ENCODE measurements around the gene TMEM121B. TPM values are rescaled to one million over a fixed set of nuclear protein-coding genes. Genes with fewer than 3 reads are reported as not detected.

TMEM121B gene
- total and polyA plus RNA-seq, 2 of the 13 experiments (the other 11 are each of a cell fraction or from before 2014, with no cell fraction given), result not detected

DNA sequence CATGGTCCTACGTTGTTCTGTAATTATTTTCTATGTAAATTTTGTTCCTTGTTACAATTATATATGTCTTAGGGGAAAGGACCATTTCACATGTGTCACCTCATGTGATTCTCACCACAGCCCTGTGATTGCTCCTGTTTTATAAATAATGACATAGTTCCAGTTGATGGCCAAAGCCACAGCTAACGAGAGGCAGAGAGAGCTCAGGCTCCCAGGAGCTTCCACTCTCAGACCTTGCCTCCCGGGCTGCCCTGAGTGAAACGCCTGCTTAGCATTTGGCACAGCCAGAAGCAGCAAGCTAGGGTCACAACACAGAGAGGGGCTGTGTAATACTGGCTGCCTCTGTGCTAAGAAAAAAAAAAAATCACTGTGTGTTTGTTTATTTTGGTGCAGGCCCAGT, 5.9 kb downstream of the TMEM121B start:
- in situ Hi-C loops (cut with HindIII; ENCODE audit: extremely low pct_ligation_motif_present, low pct_unique_long_range_greater_than_20kb) (no loop called here), intact Hi-C loops (cut with micrococcal nuclease; ENCODE audit: unreplicated experiment) (no loop called here)
- TF ChIP-seq MED1 (CRISPR knock-in tag; IDR thresholded peaks at IDR 0.05), result no peak
- no peak for TF ChIP-seq ZFP36 (IDR thresholded peaks at IDR 0.05; ENCODE audit: borderline replicate concordance, low read depth, low read length, partially characterized antibody)
- no peak for TF ChIP-seq ESRRA (CRISPR knock-in tag; IDR thresholded peaks at IDR 0.05; ENCODE audit: low read depth)
- no peak for TF ChIP-seq CEBPB (IDR thresholded peaks at IDR 0.05; ENCODE audit: borderline replicate concordance, low read depth, low read length)
- no peak for TF ChIP-seq POLR2AphosphoS5 (IDR thresholded peaks at IDR 0.05; ENCODE audit: low read depth, low read length)
- TF ChIP-seq, protein P1, sequence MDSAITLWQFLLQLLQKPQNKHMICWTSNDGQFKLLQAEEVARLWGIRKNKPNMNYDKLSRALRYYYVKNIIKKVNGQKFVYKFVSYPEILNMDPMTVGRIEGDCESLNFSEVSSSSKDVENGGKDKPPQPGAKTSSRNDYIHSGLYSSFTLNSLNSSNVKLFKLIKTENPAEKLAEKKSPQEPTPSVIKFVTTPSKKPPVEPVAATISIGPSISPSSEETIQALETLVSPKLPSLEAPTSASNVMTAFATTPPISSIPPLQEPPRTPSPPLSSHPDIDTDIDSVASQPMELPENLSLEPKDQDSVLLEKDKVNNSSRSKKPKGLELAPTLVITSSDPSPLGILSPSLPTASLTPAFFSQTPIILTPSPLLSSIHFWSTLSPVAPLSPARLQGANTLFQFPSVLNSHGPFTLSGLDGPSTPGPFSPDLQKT (CRISPR knock-in tag; IDR thresholded peaks at IDR 0.05; ENCODE audit: borderline replicate concordance), result no peak
- TF ChIP-seq, protein P2, sequence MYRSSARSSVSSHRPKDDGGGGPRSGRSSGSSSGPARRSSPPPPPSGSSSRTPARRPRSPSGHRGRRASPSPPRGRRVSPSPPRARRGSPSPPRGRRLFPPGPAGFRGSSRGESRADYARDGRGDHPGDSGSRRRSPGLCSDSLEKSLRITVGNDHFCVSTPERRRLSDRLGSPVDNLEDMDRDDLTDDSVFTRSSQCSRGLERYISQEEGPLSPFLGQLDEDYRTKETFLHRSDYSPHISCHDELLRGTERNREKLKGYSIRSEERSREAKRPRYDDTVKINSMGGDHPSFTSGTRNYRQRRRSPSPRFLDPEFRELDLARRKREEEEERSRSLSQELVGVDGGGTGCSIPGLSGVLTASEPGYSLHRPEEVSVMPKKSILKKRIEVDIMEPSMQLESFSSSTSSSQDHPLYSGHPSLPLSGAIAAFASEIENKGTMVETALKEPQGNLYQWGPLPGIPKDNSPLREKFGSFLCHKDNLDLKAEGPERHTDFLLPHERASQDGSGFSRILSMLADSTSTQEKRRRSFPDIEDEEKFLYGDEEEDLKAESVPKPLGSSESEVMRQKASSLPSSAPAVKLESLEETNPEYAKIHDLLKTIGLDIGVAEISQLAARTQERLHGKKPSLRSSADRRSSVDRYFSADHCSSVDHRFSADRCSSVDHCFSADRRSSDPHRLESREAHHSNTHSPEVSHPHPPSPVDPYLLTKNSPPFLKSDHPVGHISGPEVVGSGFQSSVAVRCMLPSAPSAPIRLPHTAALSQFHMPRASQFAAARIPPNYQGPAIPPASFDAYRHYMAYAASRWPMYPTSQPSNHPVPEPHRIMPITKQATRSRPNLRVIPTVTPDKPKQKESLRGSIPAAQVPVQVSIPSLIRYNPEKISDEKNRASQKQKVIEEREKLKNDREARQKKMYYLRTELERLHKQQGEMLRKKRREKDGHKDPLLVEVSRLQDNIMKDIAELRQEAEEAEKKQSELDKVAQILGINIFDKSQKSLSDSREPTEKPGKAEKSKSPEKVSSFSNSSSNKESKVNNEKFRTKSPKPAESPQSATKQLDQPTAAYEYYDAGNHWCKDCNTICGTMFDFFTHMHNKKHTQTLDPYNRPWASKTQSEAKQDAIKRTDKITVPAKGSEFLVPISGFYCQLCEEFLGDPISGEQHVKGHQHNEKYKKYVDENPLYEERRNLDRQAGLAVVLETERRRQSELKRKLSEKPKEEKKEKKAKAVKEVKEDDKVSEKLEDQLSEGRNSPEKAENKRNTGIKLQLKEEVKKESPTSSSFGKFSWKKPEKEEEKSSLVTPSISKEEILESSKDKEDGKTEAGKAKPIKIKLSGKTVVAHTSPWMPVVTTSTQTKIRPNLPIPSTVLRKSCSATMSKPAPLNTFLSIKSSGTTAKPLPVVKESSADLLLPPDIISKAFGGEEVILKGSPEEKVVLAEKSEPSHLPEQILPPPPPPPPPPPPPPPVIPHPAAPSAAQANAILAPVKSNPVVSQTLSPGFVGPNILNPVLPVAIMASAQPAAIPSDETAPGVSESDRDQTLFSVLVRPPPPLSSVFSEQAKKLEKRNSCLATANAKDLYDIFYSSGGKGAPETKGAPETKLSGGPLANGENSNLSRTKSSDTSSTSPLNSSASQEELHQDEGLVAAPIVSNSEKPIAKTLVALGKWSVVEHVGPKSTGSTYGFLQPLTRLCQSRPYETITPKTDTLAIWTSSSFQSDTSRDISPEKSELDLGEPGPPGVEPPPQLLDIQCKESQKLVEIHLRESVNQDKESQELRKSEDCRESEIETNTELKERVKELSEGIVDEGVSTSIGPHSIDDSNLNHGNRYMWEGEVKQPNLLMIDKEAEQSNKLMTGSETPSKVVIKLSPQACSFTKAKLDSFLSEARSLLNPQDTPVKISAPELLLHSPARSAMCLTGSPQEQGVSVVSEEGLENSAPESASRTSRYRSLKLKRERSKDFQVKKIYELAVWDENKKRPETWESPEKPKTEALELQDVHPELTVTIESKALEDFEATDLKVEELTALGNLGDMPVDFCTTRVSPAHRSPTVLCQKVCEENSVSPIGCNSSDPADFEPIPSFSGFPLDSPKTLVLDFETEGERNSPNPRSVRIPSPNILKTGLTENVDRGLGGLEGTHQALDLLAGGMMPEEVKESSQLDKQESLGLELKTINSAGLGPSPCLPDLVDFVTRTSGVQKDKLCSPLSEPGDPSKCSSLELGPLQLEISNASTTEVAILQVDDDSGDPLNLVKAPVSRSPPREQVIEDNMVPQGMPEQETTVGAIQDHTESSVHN (CRISPR knock-in tag; IDR thresholded peaks at IDR 0.05), result no peak
- TF ChIP-seq MBD4 (IDR thresholded peaks at IDR 0.05; ENCODE audit: borderline replicate concordance, low read length), result no peak
- TF ChIP-seq MEIS1 (CRISPR knock-in tag; IDR thresholded peaks at IDR 0.05; ENCODE audit: borderline replicate concordance), result no peak
- TF ChIP-seq ZEB1 (IDR thresholded peaks at IDR 0.05; ENCODE audit: insufficient replicate concordance, low read depth), result no peak
- TF ChIP-seq, protein P3, sequence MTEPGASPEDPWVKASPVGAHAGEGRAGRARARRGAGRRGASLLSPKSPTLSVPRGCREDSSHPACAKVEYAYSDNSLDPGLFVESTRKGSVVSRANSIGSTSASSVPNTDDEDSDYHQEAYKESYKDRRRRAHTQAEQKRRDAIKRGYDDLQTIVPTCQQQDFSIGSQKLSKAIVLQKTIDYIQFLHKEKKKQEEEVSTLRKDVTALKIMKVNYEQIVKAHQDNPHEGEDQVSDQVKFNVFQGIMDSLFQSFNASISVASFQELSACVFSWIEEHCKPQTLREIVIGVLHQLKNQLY (CRISPR knock-in tag; IDR thresholded peaks at IDR 0.05), result no peak
- TF ChIP-seq TBL1XR1 (IDR thresholded peaks at IDR 0.05; ENCODE audit: borderline replicate concordance, low read length, partially characterized antibody), result no peak
- TF ChIP-seq TBP (CRISPR knock-in tag; IDR thresholded peaks at IDR 0.05), result no peak
- TF ChIP-seq ZBTB7B (CRISPR knock-in tag; IDR thresholded peaks at IDR 0.05), result no peak
- no peak for TF ChIP-seq CEBPG (CRISPR knock-in tag; IDR thresholded peaks at IDR 0.05)
- Histone ChIP-seq H3K9me3 (ENCODE audit: low read length) (no peaks in the 10 kb centered on the region), H3K79me2 (ENCODE audit: insufficient read depth, low read length) (no peaks in the 10 kb centered on the region), H2AFZ (ENCODE audit: low read length) (no peak overlapping the region), H3K27me3 (ENCODE audit: control insufficient read depth in 1 of 2, insufficient read depth in 2 of 2, low read length in 2 of 2) (peaks cover 3 to 29% of the 10 kb centered on the region in 2 experiments; a peak in 4 of 5 replicates), H3K4me3 (replicated peaks in 1 of 3; ENCODE audit: insufficient read depth in 1 of 3, low read depth in 2 of 3, low read length in 3 of 3) (no peak overlapping the region), H3K4me2 (ENCODE audit: low read depth, low read length) (no peak overlapping the region), H3K36me3 (replicated peaks in 1 of 2; ENCODE audit: control insufficient read depth in 1 of 2, insufficient read depth in 2 of 2, low read length in 2 of 2) (no peaks in the 10 kb centered on the region), H3K9ac (ENCODE audit: insufficient read depth, low read depth, low read length) (no peak overlapping the region), H3K27ac (ENCODE audit: extremely low read length, insufficient read depth, low read length) (no peak overlapping the region), H3K4me1 (ENCODE audit: insufficient read depth, low read length) (no peaks in the 10 kb centered on the region), H4K20me1 (ENCODE audit: insufficient read depth, low read length) (no peaks in the 10 kb centered on the region)
- no TSS peak for BruUV-seq (replicated peaks)
- POLR2A ChIA-PET, result no interaction called here
- DNase-seq (ENCODE audit: low spot score) (no peak), ATAC-seq (no peak), FAIRE-seq (no peak)
- CTCF ChIA-PET (ENCODE audit: low intra/inter-chr PET ratio, low total read pairs), result no interaction called here
- 12% methylated on average over 3 of the region's 4 CpGs for WGBS (ENCODE audit: low lambda C conversion rate)
